Astrocyte (in vitro differentiated cells and primary cell): ENCODE results near the gene KHK. TPM values are rescaled to one million over a fixed set of nuclear protein-coding genes. Genes with fewer than 3 reads are reported as not detected.
A peak's percentile ranks its signal among the peaks of the same experiment; 100 is the strongest.

Experiments used
- DNase-seq: peaks from one replicate; pipeline ENCODE4 v3.0.0-alpha.2; 2010; ENCODE audit warnings: low read depth
- FAIRE-seq: peaks from 2 replicates; lab custom pipeline; 2011; peaks lifted over from hg19 to GRCh38; lab: Jason Lieb, UNC
- H2AFZ ChIP-seq: 2 replicates; pipeline ENCODE4 v1.6.0; 2012; ENCODE audit warnings: low read depth, low read length, inconsistent platforms
- H3K27ac ChIP-seq: 2 replicates; pipeline ENCODE4 v1.5.1; 2011; ENCODE audit warnings: low read depth, low read length, inconsistent platforms
- H3K27me3 ChIP-seq: 2 replicates; pipeline ENCODE4 v1.6.0; 2011; ENCODE audit warnings: low read length, inconsistent platforms; ENCODE audit not compliant: insufficient read depth
- H3K36me3 ChIP-seq: 2 replicates; pipeline ENCODE4 v1.5.1; 2011; ENCODE audit warnings: low read length, inconsistent platforms; ENCODE audit not compliant: insufficient read depth
- H3K4me1 ChIP-seq: 2 replicates; pipeline ENCODE4 v1.5.1; 2011; ENCODE audit warnings: low read length, inconsistent platforms; ENCODE audit not compliant: insufficient read depth
- H3K4me2 ChIP-seq: 2 replicates; pipeline ENCODE4 v1.6.0; 2012; ENCODE audit warnings: low read length, inconsistent platforms
- H3K4me3 ChIP-seq: 2 replicates; pipeline ENCODE4 v1.5.1; 2011; ENCODE audit warnings: low read depth, mild to moderate bottlenecking, low read length, inconsistent platforms; ENCODE audit not compliant: insufficient read depth
- H3K79me2 ChIP-seq: 2 replicates; pipeline ENCODE4 v1.6.0; 2012; ENCODE audit warnings: mild to moderate bottlenecking, low read length, inconsistent platforms; ENCODE audit not compliant: insufficient read depth
- H3K9ac ChIP-seq: 2 replicates; pipeline ENCODE4 v1.6.0; 2012; ENCODE audit warnings: mild to moderate bottlenecking, low read length, inconsistent platforms
- H3K9me3 ChIP-seq: 2 replicates; pipeline ENCODE4 v1.5.1; 2012; ENCODE audit warnings: low read depth, mild to moderate bottlenecking, low read length, inconsistent platforms; ENCODE audit not compliant: insufficient read depth
- H4K20me1 ChIP-seq: 2 replicates; pipeline ENCODE4 v1.6.0; 2012; ENCODE audit warnings: low read length, inconsistent platforms; ENCODE audit not compliant: insufficient read depth
- H3K27ac Mint-ChIP-seq: one replicate; pipeline ENCODE4 v1.8.0; 2021; ENCODE audit warnings: mild to moderate bottlenecking, mixed read lengths; ENCODE audit not compliant: unreplicated experiment
- H3K27me3 Mint-ChIP-seq: one replicate; pipeline ENCODE4 v1.8.0; 2021; ENCODE audit warnings: low read depth, mixed read lengths; ENCODE audit not compliant: unreplicated experiment
- H3K36me3 Mint-ChIP-seq: one replicate; pipeline ENCODE4 v1.8.0; 2021; ENCODE audit warnings: low read depth, mixed read lengths; ENCODE audit not compliant: unreplicated experiment
- H3K4me1 Mint-ChIP-seq: one replicate; pipeline ENCODE4 v1.8.0; 2021; ENCODE audit warnings: low read depth, mixed read lengths; ENCODE audit not compliant: unreplicated experiment
- H3K4me3 Mint-ChIP-seq: one replicate; pipeline ENCODE4 v1.8.0; 2021; ENCODE audit warnings: mild to moderate bottlenecking, moderate library complexity, mixed read lengths; ENCODE audit not compliant: unreplicated experiment
- H3K9me3 Mint-ChIP-seq: one replicate; pipeline ENCODE4 v1.8.0; 2021; ENCODE audit warnings: mild to moderate bottlenecking, mixed read lengths; ENCODE audit not compliant: unreplicated experiment
- CTCF ChIP-seq: IDR thresholded peaks from 2 replicates; pipeline ENCODE4 v1.5.1; 2011; ENCODE audit warnings: low read depth, mild to moderate bottlenecking, inconsistent platforms, low read length, moderate library complexity; ENCODE audit not compliant: insufficient read depth
- EZH2 ChIP-seq: IDR thresholded peaks from 2 replicates; pipeline ENCODE4 v1.6.1; 2012; ENCODE audit warnings: mild to moderate bottlenecking, low read length, inconsistent platforms; ENCODE audit not compliant: insufficient read depth
- total RNA-seq: library from RNA; stranded (reverse); gene quantifications from 2 replicates; pipeline ENCODE4 v1.2.1, GENCODE V29; 2021

The KHK gene
- total RNA-seq, 1 donor from 2014 or later: 0.95 TPM

DNA sequence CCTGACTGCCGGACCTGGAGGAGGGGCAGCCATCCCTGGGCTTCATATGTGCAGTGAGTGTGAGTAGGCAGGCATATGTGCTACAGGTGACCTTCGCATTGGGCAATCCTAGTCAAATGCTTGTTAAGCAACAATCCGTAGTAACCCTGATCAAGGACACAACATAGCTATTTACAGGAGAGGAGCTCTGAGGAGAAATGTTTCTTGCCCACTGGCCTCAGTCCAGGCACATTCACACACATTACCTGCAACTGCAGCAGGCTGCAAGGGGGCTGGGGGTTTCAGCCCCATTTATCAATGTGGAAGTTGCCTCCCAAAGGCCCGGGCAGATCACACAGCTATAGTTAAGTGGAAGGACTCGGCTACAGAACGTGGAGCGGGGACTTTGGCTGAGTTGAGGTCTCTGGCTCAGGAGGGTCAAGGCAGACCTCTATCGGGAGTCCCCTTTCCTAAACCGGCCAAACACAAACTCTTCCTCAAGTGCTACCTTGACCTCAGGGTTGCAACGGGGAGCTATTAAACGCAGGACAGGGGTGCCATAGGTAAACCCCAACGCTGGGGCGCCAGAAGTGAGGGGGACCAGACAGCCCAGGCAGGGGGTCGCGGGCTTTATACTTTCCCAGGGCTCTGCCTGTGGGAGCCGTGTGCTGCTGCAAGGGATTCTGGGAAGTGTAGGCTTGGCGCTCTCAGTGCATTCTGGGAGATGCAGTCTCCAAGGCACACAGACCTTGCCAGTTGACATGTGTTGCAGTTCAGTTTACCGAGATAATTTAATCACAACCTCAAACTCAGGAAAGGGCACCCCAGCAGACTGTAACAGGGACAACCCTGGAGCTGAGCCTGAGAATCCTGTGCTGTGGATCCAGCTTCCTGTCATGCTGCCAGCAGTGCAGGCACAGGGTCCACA is 9.4 kb downstream of the KHK start:
- peak overlapping the region; percentile 4 for H3K27ac Mint-ChIP-seq

GRCh38 chr2:27096748-27097297 is 10.3 kb downstream of the KHK start:
- Histone ChIP-seq H3K4me3 (no peak overlapping the region), H3K4me2 (no peak overlapping the region), H3K27ac (no peak overlapping the region), H4K20me1 (no peaks in the 10 kb centered on the region), H3K9ac (no peak overlapping the region), H3K36me3 (no peaks in the 10 kb centered on the region), H3K27me3 (peaks cover 1% of the 10 kb centered on the region), H3K9me3 (no peaks in the 10 kb centered on the region), H2AFZ (no peak overlapping the region), H3K79me2 (no peaks in the 10 kb centered on the region), H3K4me1 (no peaks in the 10 kb centered on the region)
- H3K36me3 Mint-ChIP-seq: no peaks in the 10 kb centered on the region
- H3K4me1 Mint-ChIP-seq: no peaks in the 10 kb centered on the region
- no peak overlapping the region for H3K27ac Mint-ChIP-seq
- H3K4me3 Mint-ChIP-seq: no peak overlapping the region
- TF ChIP-seq EZH2 (no peak), CTCF (no peak)
- DNase-seq (no peak), FAIRE-seq (no peak)
- peaks cover 12% of the 10 kb centered on the region for H3K27me3 Mint-ChIP-seq
- H3K9me3 Mint-ChIP-seq: peaks cover 2% of the 10 kb centered on the region

More for the DNA sequence above, 9.4 kb downstream of the KHK start:
- Histone ChIP-seq H3K4me3 (peak overlapping the region; percentile 19), H4K20me1 (no peaks in the 10 kb centered on the region), H3K9ac (no peak overlapping the region), H3K27ac (no peak overlapping the region), H3K9me3 (no peaks in the 10 kb centered on the region), H3K4me1 (no peaks in the 10 kb centered on the region), H3K79me2 (no peaks in the 10 kb centered on the region), H2AFZ (peak overlapping the region; percentile 69), H3K27me3 (no peaks in the 10 kb centered on the region), H3K4me2 (peak overlapping the region; percentile 81), H3K36me3 (no peaks in the 10 kb centered on the region)
- H3K27me3 Mint-ChIP-seq: peaks cover 12% of the 10 kb centered on the region
- DNase-seq (no peak), FAIRE-seq (no peak)
- H3K4me3 Mint-ChIP-seq: no peak overlapping the region
- H3K36me3 Mint-ChIP-seq: no peaks in the 10 kb centered on the region
- H3K9me3 Mint-ChIP-seq: peaks cover 2% of the 10 kb centered on the region
- no peak for TF ChIP-seq EZH2
- TF ChIP-seq CTCF: no peak
- no peaks in the 10 kb centered on the region for H3K4me1 Mint-ChIP-seq
